Stimulated activated CD4-positive, alpha-beta T cell treated with anti-CD3 and anti-CD28 coated beads, Interleukin-12 subunit alpha, Interleukin-12 subunit beta, amount 100 ng/mL, for 24 hours (primary cell): ENCODE measurements around the gene FBXW5.

ENCODE experiments used
- DNase-seq, 2 experiments: peaks; one replicate each; pipeline ENCODE4 v3.0.0-alpha.2; 2020; ENCODE audit warnings: low read depth in 2 of 2

FBXW5 gene

GRCh38 chr9:136978073-136978864 lies 33.7 kb upstream of the FBXW5 start:
- peak; percentile 39 to 55 for DNase-seq

- DNase-seq, result no peak
Measured at GRCh38 chr9:136977649-136978072, 33.1 kb upstream of the FBXW5 start.

- DNase-seq, result no peak
Measured at GRCh38 chr9:136977223-136977622, 32.7 kb upstream of the FBXW5 start, which contains the start of gene PTGDS. Gene PTGDS, plus strand, starts transcription at chr9:136977504. Its CDS starts 75 bp downstream, at chr9:136977579.

GRCh38 chr9:136975644-136976043 lies 31.1 kb upstream of the FBXW5 start:
- no peak for DNase-seq

GRCh38 chr9:136974817-136975535 lies 30.4 kb upstream of the FBXW5 start:
- DNase-seq, result no peak

- no peak for DNase-seq
Measured at GRCh38 chr9:136973618-136974617, 29.4 kb upstream of the FBXW5 start.

- no peak for DNase-seq
Measured at GRCh38 chr9:136972743-136973142, 28.2 kb upstream of the FBXW5 start.

- DNase-seq, result no peak
Measured at GRCh38 chr9:136972335-136972734, 27.8 kb upstream of the FBXW5 start.

- DNase-seq, result no peak
Measured at GRCh38 chr9:136971746-136972145, 27.2 kb upstream of the FBXW5 start.

GRCh38 chr9:136970361-136970760 lies 25.8 kb upstream of the FBXW5 start:
- no peak for DNase-seq

- DNase-seq, result no peak
Measured at GRCh38 chr9:136969774-136970173, 25.2 kb upstream of the FBXW5 start.

- DNase-seq, result no peak
Measured at GRCh38 chr9:136969150-136969549, 24.6 kb upstream of the FBXW5 start.

GRCh38 chr9:136968333-136969127 lies 24.0 kb upstream of the FBXW5 start:
- no peak for DNase-seq

GRCh38 chr9:136965771-136966484 lies 21.4 kb upstream of the FBXW5 start:
- no peak for DNase-seq

GRCh38 chr9:136964833-136965422 lies 20.4 kb upstream of the FBXW5 start:
- no peak for DNase-seq

GRCh38 chr9:136964171-136964689 lies 19.7 kb upstream of the FBXW5 start:
- no peak for DNase-seq

- DNase-seq, result no peak
Measured at GRCh38 chr9:136963751-136964150, 19.2 kb upstream of the FBXW5 start.

- no peak for DNase-seq
Measured at GRCh38 chr9:136963341-136963740, 18.8 kb upstream of the FBXW5 start.

- DNase-seq, result no peak
Measured at GRCh38 chr9:136962701-136963248, 18.2 kb upstream of the FBXW5 start.
